Smooth muscle cell (in vitro differentiated cells): ENCODE results near the gene ASCC3. TPM values are rescaled to one million over a fixed set of nuclear protein-coding genes. Genes with fewer than 3 reads are reported as not detected.

ENCODE experiments used
- DNase-seq: peaks from one replicate; lab custom pipeline; 2025; ENCODE audit not compliant: unreplicated experiment; lab: John Stamatoyannopoulos, UW
- H2AFZ ChIP-seq: fragments of 200-600 bp; sonication (generic); 2 replicates; pipeline ENCODE4 v1.6.0; 2016; ENCODE audit warnings: antibody characterized with exemption, low read depth, mild to moderate bottlenecking
- H3F3A ChIP-seq: fragments of 200-600 bp; sonication (generic); 2 replicates; pipeline ENCODE4 v1.6.0; 2017; ENCODE audit warnings: antibody characterized with exemption, low read depth
- H3K27ac ChIP-seq: fragments of 200-600 bp; sonication (generic); 2 replicates; pipeline ENCODE4 v1.5.1; 2016; ENCODE audit warnings: low read depth, mild to moderate bottlenecking
- H3K27me3 ChIP-seq: fragments of 200-600 bp; sonication (generic); 2 replicates; pipeline ENCODE4 v1.6.1; 2016; ENCODE audit warnings: low read depth, mild to moderate bottlenecking
- H3K36me3 ChIP-seq: fragments of 200-600 bp; sonication (generic); 2 replicates; pipeline ENCODE4 v1.5.1; 2016; ENCODE audit warnings: low read depth
- H3K4me1 ChIP-seq: fragments of 200-600 bp; sonication (generic); 2 replicates; pipeline ENCODE4 v1.5.1; 2016; ENCODE audit warnings: low read depth
- H3K4me2 ChIP-seq: fragments of 200-600 bp; sonication (generic); 2 replicates; pipeline ENCODE4 v1.6.0; 2016; ENCODE audit warnings: mild to moderate bottlenecking
- H3K4me3 ChIP-seq: fragments of 200-600 bp; sonication (generic); 2 replicates; pipeline ENCODE4 v1.5.1; 2016; ENCODE audit warnings: mild to moderate bottlenecking
- H3K79me2 ChIP-seq: fragments of 200-600 bp; sonication (generic); 2 replicates; pipeline ENCODE4 v1.6.0; 2016; ENCODE audit warnings: low read depth, mild to moderate bottlenecking
- H3K9ac ChIP-seq: fragments of 200-600 bp; sonication (generic); 2 replicates; pipeline ENCODE4 v1.6.0; 2016; ENCODE audit warnings: low read depth
- H3K9me3 ChIP-seq: fragments of 200-600 bp; sonication (generic); replicated peaks from 2 replicates; pipeline ENCODE4 v1.5.1; 2016; ENCODE audit warnings: low read depth
- H4K20me1 ChIP-seq: fragments of 200-600 bp; sonication (generic); 2 replicates; pipeline ENCODE4 v1.6.0; 2016; ENCODE audit warnings: low read depth
- CTCF ChIP-seq: fragments of 200-600 bp; sonication (generic); IDR thresholded peaks from 2 replicates; pipeline ENCODE4 v1.5.1; 2017; ENCODE audit warnings: borderline replicate concordance, mild to moderate bottlenecking, antibody characterized with exemption; ENCODE audit not compliant: insufficient read depth, poor library complexity, severe bottlenecking
- WGBS: methylation state at CpG from one replicate; pipeline ENCODE4 v1.1.7; 2016; ENCODE audit warnings: low lambda C conversion rate; 5-methylcytosine and 5-hydroxymethylcytosine counted together
- polyA plus RNA-seq: library from polyadenylated mRNA; unstranded; fragments of >200 nt; fragmentation: Nextera tagmentation; extraction: Ambion mirVana; gene quantifications from 2 replicates; pipeline ENCODE4 v1.2.1, GENCODE V29; 2016
- total RNA-seq: library from RNA; depleted of rRNA; stranded (reverse); fragments of >200 nt; gene quantifications from 2 replicates; pipeline ENCODE4 v1.2.3, GENCODE V29; 2014

ASCC3 gene
- total and polyA plus RNA-seq, 2 experiments from 2014 or later, result 59.0 to 116 TPM

GRCh38 chr6:100673641-100674040 lies 207.5 kb downstream of the ASCC3 start:
- Histone ChIP-seq H3K9me3 (no peaks in the 10 kb centered on the region), H3K36me3 (no peaks in the 10 kb centered on the region), H3K4me2 (no peak overlapping the region), H3K4me1 (peaks cover 9% of the 10 kb centered on the region), H4K20me1 (peaks cover 3% of the 10 kb centered on the region), H3K27me3 (no peaks in the 10 kb centered on the region), H3K9ac (no peak overlapping the region), H3F3A (no peaks in the 10 kb centered on the region), H3K79me2 (no peaks in the 10 kb centered on the region), H2AFZ (no peak overlapping the region), H3K4me3 (no peak overlapping the region), H3K27ac (no peak overlapping the region)
- no peak for DNase-seq
- no peak for TF ChIP-seq CTCF
- 84% methylated on average over 2 of the region's 2 CpGs for WGBS

- TF ChIP-seq CTCF, result no peak
- H3K27me3 ChIP-seq, result no peaks in the 10 kb centered on the region
These were observed 209.4 kb downstream of the ASCC3 start for GRCh38 chr6:100671740-100672139.

DNA sequence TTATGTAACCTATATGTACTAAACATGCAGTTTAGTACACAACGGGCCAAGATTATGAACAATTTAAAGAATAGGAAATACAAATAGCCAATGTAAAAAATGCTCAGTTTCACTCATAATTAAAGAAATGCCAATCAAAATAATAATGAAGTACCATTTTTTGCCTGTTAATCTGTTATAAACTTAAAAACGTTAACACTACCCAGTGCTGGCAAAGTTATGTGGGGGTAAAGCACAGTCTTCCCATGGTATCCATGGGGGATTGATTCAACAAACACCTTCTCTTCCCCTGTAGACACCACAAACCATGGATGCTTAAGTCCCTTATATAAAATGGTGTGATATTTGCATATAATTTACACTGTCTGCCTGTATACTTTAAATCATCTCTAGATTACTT lies 211.1 kb downstream of the ASCC3 start:
- TF ChIP-seq CTCF, result no peak
- WGBS, result 97% methylated on average over 2 of the region's 2 CpGs
- Histone ChIP-seq H3F3A (peaks cover 4% of the 10 kb centered on the region), H3K4me2 (no peak overlapping the region), H3K27ac (no peak overlapping the region), H3K27me3 (no peaks in the 10 kb centered on the region), H4K20me1 (peaks cover 3% of the 10 kb centered on the region), H2AFZ (no peak overlapping the region), H3K4me1 (peaks cover 9% of the 10 kb centered on the region), H3K79me2 (no peaks in the 10 kb centered on the region), H3K9ac (no peak overlapping the region), H3K9me3 (no peaks in the 10 kb centered on the region), H3K36me3 (peaks cover 3% of the 10 kb centered on the region), H3K4me3 (no peak overlapping the region)
- no peak for DNase-seq

More at GRCh38 chr6:100671740-100672139, 209.4 kb downstream of the ASCC3 start:
- H3K36me3 ChIP-seq, result no peaks in the 10 kb centered on the region
- H3K79me2 ChIP-seq, result no peaks in the 10 kb centered on the region
- no peak overlapping the region for H3K9ac ChIP-seq
- no peak overlapping the region for H3K4me3 ChIP-seq
- no peak overlapping the region for H3K27ac ChIP-seq
- peaks cover 3% of the 10 kb centered on the region for H4K20me1 ChIP-seq
- no peak for DNase-seq
- peaks cover 9% of the 10 kb centered on the region for H3K4me1 ChIP-seq
- H2AFZ ChIP-seq, result no peak overlapping the region
- no peaks in the 10 kb centered on the region for H3F3A ChIP-seq
- H3K9me3 ChIP-seq, result no peaks in the 10 kb centered on the region
- H3K4me2 ChIP-seq, result no peak overlapping the region

DNA sequence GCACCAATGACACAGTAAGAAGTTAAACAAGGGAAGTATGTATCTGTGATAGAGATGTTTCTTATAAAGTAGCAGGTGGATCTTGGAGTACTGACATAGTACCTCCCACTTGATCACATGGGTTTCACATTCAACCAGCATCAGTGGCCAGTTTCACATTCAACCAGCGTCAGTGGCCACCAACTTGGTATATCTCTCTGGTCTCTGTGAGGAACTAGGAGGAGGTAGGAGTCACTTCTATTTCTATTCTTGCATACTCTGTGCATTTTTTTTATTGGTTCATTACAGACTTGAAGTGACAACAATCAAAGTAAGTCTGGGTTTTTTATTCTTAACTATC lies 216.1 kb downstream of the ASCC3 start:
- H3K4me1 ChIP-seq, result peaks cover 5% of the 10 kb centered on the region
- no peak for TF ChIP-seq CTCF
- WGBS, result 0% methylated on average over 1 of the region's 1 CpG
- H3K4me2 ChIP-seq, result no peak overlapping the region
- H3K79me2 ChIP-seq, result no peaks in the 10 kb centered on the region
- H3K27ac ChIP-seq, result peak overlapping the region; percentile 44
- no peaks in the 10 kb centered on the region for H3K27me3 ChIP-seq
- peaks cover 9% of the 10 kb centered on the region for H3F3A ChIP-seq
- no peak overlapping the region for H3K9ac ChIP-seq
- no peak overlapping the region for H3K4me3 ChIP-seq
- no peak for DNase-seq
- peaks cover 10% of the 10 kb centered on the region for H3K36me3 ChIP-seq
- no peaks in the 10 kb centered on the region for H3K9me3 ChIP-seq
- no peak overlapping the region for H2AFZ ChIP-seq
- peaks cover 16% of the 10 kb centered on the region for H4K20me1 ChIP-seq
